Neuron (in vitro differentiated cells): Measurements from ENCODE around the gene HMGCS2.

ENCODE experiments used
- H2AFZ ChIP-seq: one replicate; pipeline ENCODE4 v1.6.1; 2013; ENCODE audit warnings: low read depth, mild to moderate bottlenecking, inconsistent platforms, low read length, moderate library complexity
- H3K27me3 ChIP-seq: one replicate; pipeline ENCODE4 v1.6.1; 2013; ENCODE audit warnings: low read length; ENCODE audit not compliant: insufficient read depth
- H3K36me3 ChIP-seq: one replicate; pipeline ENCODE4 v1.6.1; 2013; ENCODE audit warnings: low read length; ENCODE audit not compliant: insufficient read depth
- H3K4me1 ChIP-seq: one replicate; pipeline ENCODE4 v1.6.1; 2013; ENCODE audit warnings: low read length; ENCODE audit not compliant: insufficient read depth
- H3K4me3 ChIP-seq: 2 replicates; pipeline ENCODE4 v1.5.1; 2013; ENCODE audit warnings: mild to moderate bottlenecking, low read length, moderate library complexity
- H3K9me3 ChIP-seq: one replicate; pipeline ENCODE4 v1.6.1; 2013; ENCODE audit warnings: low read length

HMGCS2 gene

DNA sequence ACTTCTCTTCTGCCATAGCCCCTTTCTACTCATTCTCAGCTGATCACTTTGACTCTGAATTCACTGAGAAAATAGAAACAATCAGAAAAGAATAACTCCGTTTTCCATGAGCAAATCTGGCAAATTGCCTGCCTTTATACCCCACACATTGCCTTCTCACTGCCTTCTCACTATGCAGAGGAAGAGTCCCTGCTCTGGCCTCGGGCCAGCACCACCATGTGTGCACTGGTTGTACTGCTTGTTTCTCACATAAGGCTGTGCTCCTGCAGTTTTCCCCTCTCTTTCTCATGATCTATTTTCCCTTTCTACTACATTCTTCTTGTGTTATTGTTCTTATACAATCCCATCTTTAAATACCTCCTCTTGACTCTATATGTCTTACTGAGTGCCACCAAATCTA lies 2.3 kb upstream of the HMGCS2 start:
- Histone ChIP-seq H3K27me3 (peaks cover 8% of the 10 kb centered on the region), H3K9me3 (no peaks in the 10 kb centered on the region), H3K4me3 (no peak overlapping the region), H3K4me1 (peaks cover 4% of the 10 kb centered on the region), H3K36me3 (no peaks in the 10 kb centered on the region), H2AFZ (no peak overlapping the region)

DNA sequence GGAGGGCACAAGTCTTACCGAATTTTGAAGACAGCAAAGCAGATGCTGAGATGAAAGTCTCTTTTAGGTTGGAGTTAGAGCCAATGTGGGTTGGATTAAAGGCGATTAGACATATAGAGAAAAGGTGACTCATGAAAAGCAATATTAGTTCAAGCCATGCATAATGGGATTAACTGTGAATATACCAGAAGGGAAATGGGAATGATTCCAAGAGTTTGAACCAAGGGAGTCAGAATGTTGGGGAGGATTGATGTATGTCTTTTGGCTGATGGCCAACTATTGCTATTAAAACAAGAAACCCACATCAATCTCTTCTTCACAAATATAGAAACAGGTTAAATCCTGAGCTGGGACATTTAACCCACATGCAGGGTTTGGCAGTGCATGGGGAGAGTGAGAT lies 1.2 kb downstream of the HMGCS2 start:
- Histone ChIP-seq H2AFZ (no peak overlapping the region), H3K36me3 (no peaks in the 10 kb centered on the region), H3K4me3 (no peak overlapping the region), H3K9me3 (peaks cover 4% of the 10 kb centered on the region), H3K4me1 (no peaks in the 10 kb centered on the region), H3K27me3 (peaks cover 13% of the 10 kb centered on the region)

DNA sequence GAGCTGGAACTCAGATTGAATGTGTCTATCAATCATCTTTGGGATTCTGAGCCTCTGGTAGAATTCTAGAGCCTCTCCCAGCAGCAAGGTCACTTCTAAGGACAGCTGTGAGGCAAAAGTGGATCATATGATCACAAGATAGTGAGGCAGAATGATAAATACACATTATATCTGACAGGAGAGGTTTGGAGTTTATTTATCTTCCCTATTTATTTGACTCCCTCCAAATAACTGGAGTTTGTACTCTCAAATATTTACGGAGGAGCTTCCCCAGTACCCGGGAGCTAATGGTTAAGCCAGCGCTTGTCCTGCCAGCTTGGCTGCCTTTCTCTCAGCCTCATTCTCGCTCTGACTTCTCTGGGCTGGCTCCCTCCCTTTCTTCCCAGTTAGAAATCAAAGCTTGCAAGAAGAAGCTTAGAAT lies 2.3 kb downstream of the HMGCS2 start:
- H3K4me1 ChIP-seq = no peaks in the 10 kb centered on the region
- H3K27me3 ChIP-seq = peaks cover 13% of the 10 kb centered on the region
- peaks cover 4% of the 10 kb centered on the region for H3K9me3 ChIP-seq
- H3K36me3 ChIP-seq = no peaks in the 10 kb centered on the region
- H3K4me3 ChIP-seq = no peak overlapping the region
- H2AFZ ChIP-seq = no peak overlapping the region

DNA sequence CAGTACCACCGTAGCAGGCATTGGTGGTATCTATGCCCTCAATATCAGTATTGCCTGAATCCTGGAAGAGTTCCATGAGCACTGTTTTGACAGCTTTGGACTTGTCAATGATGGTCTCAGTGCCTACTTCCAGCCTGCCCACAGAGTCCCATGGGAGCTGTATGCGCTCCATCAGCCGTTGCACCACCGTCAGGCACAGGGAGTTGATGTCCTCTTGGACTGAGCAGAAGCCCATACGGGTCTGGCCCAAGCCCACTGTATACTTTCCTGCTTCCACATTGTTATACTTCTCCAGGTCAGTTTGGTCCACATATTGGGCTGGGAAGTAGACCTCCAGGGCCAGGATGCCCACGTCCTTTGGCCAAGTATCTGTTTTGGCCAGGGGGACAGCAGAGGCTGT lies 4.5 kb downstream of the HMGCS2 start:
- no peaks in the 10 kb centered on the region for H3K4me1 ChIP-seq
- no peak overlapping the region for H3K4me3 ChIP-seq
- H3K27me3 ChIP-seq = peaks cover 6% of the 10 kb centered on the region
- H3K9me3 ChIP-seq = peaks cover 4% of the 10 kb centered on the region
- no peaks in the 10 kb centered on the region for H3K36me3 ChIP-seq
- H2AFZ ChIP-seq = no peak overlapping the region

DNA sequence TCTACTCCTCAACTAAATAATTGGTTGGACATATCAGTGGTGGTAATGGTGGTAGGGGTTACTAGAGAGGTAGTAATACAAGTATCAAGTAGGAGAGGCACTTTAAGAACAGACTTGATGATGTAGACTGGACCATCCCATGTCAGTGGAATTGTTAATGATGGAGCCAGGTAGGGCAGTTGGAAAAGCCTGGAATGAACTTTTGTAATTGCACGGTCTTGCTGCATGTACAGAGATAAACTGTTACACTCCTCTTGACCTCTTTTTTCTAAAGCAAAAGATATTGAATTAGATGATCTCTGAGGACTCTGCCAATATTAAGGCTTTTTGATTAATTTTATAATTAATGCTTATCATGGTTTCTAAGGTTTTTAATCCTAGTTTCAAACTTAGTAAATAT lies 5.8 kb downstream of the HMGCS2 start:
- no peaks in the 10 kb centered on the region for H3K36me3 ChIP-seq
- peaks cover 6% of the 10 kb centered on the region for H3K27me3 ChIP-seq
- H3K4me1 ChIP-seq = no peaks in the 10 kb centered on the region
- H3K4me3 ChIP-seq = no peak overlapping the region
- no peak overlapping the region for H2AFZ ChIP-seq
- H3K9me3 ChIP-seq = peaks cover 4% of the 10 kb centered on the region

DNA sequence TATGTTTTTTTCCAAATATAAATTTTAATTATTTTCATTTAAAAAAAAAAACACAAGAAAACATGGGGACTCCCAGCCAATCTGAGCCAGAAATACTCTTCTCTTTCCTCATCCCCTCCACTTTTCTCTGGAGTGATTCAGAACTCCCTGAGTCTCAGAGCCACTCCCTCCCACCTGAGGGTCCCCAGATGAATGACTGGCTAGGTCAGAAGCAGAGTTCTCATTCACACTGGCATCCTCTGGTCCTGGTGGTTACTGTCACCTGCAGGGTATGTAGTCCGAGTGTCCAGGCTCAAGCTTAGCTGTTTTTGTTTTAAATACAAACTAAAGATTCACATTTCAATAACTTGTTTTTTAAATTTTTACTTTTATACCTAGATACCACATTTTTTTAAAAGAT lies 6.3 kb downstream of the HMGCS2 start:
- no peak overlapping the region for H2AFZ ChIP-seq
- H3K36me3 ChIP-seq = no peaks in the 10 kb centered on the region
- no peak overlapping the region for H3K4me3 ChIP-seq
- H3K9me3 ChIP-seq = peaks cover 4% of the 10 kb centered on the region
- H3K27me3 ChIP-seq = peaks cover 9% of the 10 kb centered on the region
- no peaks in the 10 kb centered on the region for H3K4me1 ChIP-seq

DNA sequence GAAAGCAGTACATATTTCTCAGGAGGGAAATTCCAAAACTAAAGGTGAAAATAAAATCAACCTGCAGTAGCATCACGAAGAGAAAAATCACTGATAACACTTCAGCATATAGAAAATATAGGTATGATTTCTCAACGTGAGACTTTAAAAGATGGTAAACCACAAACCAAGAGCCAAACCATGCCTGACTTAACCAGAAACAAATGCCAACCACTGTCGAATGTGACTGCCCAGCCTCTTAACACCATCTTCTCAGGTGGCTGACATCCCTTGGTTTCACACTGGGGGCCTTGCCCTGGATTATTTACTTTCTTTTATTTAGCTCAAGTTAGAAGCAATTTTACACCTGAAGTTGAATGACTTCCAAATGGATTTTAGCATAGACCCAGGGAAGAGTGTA lies 10.1 kb downstream of the HMGCS2 start:
- H3K36me3 ChIP-seq = no peaks in the 10 kb centered on the region
- H3K4me3 ChIP-seq = no peak overlapping the region
- H3K9me3 ChIP-seq = no peaks in the 10 kb centered on the region
- no peaks in the 10 kb centered on the region for H3K4me1 ChIP-seq
- peaks cover 3% of the 10 kb centered on the region for H3K27me3 ChIP-seq
- no peak overlapping the region for H2AFZ ChIP-seq

DNA sequence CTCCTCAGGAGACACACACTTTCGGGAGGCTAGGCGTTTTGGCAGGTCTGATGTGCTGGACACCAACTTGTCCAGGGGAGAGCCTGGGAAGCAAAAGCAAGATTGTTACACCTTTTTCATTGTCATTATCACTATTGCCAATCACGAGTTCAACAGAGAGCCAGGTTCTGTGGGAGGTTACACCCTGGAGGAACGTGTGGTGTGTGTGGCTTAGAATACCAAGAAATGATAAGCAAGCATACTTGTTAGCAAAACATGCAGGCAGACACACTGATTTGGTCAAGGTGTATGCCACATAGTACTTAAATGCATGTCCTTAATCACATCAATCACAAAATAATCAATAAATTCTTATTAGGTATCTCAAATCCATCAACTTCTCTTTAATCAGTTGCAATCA lies 16.1 kb downstream of the HMGCS2 start:
- Histone ChIP-seq H2AFZ (no peak overlapping the region), H3K4me3 (no peak overlapping the region), H3K27me3 (no peaks in the 10 kb centered on the region), H3K4me1 (no peaks in the 10 kb centered on the region), H3K36me3 (no peaks in the 10 kb centered on the region), H3K9me3 (no peaks in the 10 kb centered on the region)

DNA sequence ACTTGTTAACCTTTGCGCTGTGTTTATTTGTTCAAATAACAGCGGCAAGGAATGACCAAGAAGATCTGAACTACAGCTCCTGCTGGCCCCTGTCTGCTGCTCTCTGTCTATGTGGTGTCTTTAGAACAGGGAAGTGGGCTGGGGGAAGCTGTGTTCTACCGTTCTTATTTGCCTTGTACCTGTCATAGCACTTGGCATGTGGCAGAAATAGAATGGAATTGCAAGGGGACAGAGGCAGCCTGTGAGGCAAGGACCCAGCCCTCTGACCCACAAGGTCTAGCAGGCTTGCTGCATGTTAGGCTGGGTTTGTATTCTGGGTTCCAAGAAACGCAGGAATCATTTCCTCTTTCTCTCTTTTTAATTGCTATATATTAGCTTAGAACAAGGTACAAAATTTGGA lies 20.7 kb downstream of the HMGCS2 start:
- Histone ChIP-seq H3K4me3 (no peak overlapping the region), H2AFZ (no peak overlapping the region), H3K27me3 (no peaks in the 10 kb centered on the region), H3K36me3 (peaks cover 9% of the 10 kb centered on the region), H3K4me1 (no peaks in the 10 kb centered on the region), H3K9me3 (no peaks in the 10 kb centered on the region)

DNA sequence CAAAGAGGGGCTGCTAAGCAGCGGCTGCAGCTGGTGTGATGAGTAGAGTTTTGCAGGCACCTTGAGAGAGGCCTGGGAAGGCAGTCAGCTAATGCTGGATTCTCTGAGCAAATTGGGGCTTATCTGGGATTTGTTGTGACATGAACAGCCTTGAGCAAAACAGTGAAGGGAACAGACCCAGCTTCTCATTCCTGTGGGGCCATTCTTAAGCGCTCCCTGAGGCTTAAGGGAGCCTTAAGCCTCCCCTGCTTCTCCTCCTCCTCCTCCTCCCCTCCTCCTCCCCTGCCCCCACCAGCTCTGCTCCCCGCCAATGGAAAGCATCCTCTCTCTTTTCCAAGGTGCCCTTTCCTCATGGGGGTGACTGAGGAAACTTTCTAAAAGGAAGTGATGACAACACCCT lies 21.3 kb downstream of the HMGCS2 start:
- Histone ChIP-seq H3K27me3 (no peaks in the 10 kb centered on the region), H3K9me3 (no peaks in the 10 kb centered on the region), H3K4me3 (no peak overlapping the region), H3K4me1 (no peaks in the 10 kb centered on the region), H3K36me3 (peaks cover 15% of the 10 kb centered on the region), H2AFZ (no peak overlapping the region)

DNA sequence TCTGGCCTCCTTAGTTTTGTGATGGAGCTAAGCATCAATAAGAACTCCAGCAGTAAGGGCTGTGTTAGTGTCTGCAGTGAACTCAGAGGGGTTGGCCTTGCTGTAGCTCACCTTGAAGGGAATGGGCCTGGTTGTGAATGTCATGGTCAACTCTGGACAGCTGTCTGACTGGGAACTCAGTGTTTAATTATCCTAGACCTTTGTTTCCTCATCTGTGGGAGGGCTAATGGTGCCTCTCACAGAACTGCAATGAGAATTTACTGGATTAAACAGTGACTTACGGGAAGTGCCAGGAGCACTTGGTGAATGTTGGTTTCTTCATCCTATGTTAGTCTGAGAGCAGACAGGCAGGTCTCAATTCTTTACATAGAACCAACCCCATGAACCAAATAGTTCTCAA lies 23.7 kb downstream of the HMGCS2 start:
- no peaks in the 10 kb centered on the region for H3K4me1 ChIP-seq
- H3K27me3 ChIP-seq = no peaks in the 10 kb centered on the region
- H2AFZ ChIP-seq = no peak overlapping the region
- H3K9me3 ChIP-seq = no peaks in the 10 kb centered on the region
- no peak overlapping the region for H3K4me3 ChIP-seq
- peaks cover 32% of the 10 kb centered on the region for H3K36me3 ChIP-seq

DNA sequence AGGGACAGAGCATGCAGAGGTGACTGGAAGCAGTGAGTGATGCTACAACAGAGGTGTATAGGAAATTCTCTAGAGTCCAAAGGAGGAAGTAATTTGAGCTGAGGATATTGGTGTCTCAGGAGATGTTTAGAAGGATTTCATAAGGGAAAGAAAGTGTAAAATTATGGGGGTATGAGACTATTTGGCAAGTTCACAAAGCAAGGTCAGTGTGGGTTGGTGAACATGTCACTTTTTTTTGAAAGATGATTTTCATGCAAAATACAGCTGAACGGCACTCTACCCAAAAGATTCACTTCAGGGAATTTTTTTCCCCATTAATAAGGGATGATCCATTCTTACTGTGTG lies 24.1 kb downstream of the HMGCS2 start:
- Histone ChIP-seq H2AFZ (no peak overlapping the region), H3K27me3 (no peaks in the 10 kb centered on the region), H3K4me1 (no peaks in the 10 kb centered on the region), H3K4me3 (no peak overlapping the region), H3K9me3 (no peaks in the 10 kb centered on the region), H3K36me3 (peaks cover 36% of the 10 kb centered on the region)

DNA sequence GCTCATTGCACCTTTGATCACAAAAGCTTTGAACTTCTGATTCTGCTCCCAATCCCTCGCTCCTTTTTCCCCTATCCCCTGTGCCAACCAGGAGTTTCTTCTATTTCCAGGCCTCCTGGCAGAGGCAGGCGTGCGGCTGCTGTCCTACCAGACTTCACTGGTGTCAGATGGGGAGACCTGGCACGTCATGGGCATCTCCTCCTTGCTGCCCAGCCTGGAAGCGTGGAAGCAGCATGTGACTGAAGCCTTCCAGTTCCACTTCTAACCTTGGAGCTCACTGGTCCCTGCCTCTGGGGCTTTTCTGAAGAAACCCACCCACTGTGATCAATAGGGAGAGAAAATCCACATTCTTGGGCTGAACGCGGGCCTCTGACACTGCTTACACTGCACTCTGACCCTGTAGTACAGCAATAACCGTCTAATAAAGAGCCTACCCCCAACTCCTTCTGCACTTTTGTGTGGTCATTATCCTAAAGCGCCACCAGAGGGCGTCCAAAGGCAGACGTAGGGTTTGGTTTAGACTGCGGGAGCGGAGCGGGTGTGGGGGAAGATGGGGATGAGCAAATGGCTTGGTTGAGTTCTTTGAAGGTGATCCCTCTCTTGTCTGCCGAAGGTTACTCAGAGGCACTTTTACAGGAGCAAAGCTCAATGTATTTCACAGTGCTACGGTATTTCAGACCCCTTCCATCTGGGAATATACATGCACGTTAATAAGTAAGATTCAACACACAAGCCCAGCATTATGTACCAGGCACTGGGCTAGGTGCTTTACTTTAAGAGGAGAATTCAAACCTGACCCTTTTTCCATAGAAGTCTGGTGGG lies 24.7 kb downstream of the HMGCS2 start:
- H3K27me3 ChIP-seq = no peaks in the 10 kb centered on the region
- peaks cover 37% of the 10 kb centered on the region for H3K36me3 ChIP-seq

DNA sequence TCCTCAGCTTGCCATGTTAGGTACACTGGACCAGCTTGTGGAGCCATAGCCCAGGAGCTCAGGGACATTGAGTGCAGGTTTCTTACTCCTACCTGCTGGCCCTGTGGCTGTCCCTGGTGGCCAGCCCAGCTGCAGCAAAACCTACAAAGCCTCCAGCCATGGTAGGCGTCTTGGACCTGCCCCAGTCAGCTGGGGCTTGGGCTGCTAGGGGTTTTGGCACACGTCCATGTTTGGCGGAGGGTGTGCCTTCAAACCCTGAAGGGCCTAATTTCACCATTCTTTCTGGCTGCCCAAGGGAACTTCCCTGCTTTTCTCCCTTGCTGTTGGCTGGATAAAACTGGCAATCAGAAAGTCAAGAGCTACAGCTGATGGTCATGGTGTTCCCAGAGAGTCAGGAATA lies 25.4 kb downstream of the HMGCS2 start:
- Histone ChIP-seq H3K4me1 (no peaks in the 10 kb centered on the region), H3K36me3 (peaks cover 37% of the 10 kb centered on the region), H2AFZ (no peak overlapping the region), H3K4me3 (no peak overlapping the region), H3K9me3 (no peaks in the 10 kb centered on the region), H3K27me3 (no peaks in the 10 kb centered on the region)

More for the DNA sequence above, 24.7 kb downstream of the HMGCS2 start:
- Histone ChIP-seq H2AFZ (no peak overlapping the region), H3K4me3 (no peak overlapping the region), H3K4me1 (no peaks in the 10 kb centered on the region), H3K9me3 (no peaks in the 10 kb centered on the region)
